GM21717 (cell line): ENCODE results near the gene LIFR.
"Not testable (repeated sequence)": the region's sequence is repeated elsewhere in the genome, so short reads cannot be mapped to it uniquely, and the experiment has no call there.

Experiments used
- ATAC-seq: cut with Tn5 transposase; IDR thresholded peaks from one replicate; pipeline ENCODE4 v1.9.1; 2021; ENCODE audit warnings: mild to moderate bottlenecking, moderate library complexity; ENCODE audit not compliant: unreplicated experiment

The LIFR gene

DNA sequence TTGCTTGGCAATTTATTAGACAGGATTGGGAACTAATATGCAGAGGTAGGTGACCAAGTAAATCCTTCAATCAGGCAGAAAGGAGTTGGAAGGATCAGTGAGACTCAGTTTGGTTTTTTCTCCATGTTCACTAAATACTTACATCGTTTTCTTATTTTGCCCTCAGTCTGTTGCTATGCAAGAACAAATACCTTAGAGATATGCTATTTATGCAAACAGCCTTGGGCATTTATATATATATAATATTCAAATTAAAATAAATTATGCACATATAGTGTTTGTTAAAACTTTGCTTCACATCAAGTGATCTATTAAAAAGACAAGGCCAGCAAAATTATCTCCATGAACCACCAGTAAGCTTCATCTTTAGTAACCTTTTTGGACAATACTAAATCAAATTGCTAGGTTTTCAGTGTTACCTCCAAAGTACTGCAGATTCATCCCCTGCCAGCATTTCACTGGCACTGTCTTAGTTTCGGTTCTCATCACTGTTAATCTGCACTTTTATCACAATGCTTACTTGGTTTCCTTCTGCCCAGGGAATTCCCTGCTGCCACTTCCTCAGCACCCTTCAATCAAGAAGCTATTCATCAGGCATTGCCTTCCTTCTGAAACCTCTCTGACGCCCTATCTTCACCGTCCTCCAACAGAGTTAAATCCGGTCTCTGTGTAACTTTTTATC lies 26.0 kb upstream of the LIFR start:
- no peak for ATAC-seq

DNA sequence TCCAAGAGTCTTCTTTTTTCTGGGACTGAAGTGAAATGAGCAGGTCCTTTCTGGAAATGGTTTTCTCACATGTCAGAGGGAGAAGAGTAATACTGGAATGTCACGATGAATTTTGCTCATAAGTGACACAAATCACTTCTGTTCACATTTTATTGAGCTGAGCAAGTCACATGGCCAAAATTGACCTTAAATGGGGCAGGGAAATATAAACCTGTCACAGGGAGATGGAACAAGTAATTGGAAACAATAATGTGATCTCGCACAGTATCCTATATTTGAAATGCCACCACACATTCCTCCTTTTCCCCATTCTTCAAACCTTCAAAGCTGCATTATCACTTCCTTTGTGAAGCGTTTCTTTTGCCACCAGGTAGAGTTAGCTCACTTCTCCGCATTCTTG lies 25.2 kb upstream of the LIFR start:
- no peak for ATAC-seq

DNA sequence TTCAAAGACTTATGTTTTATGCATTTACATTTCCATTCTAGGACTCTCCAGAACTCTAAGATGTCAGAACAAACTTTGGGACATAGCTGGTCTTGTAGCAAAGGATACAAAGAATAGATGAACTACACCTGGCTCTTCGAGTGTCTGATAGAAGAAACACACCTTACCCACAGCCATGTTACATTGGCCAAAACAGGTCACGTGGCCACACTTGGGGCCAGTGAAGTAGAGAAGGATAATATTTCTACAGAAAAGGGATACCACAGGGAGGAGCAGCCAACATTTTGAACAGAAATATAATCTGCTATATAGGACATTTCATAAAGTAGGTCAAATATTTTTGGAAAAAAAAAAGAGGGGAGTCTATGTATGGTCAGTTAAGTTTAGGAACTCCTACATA lies 22.7 kb upstream of the LIFR start:
- no peak for ATAC-seq

DNA sequence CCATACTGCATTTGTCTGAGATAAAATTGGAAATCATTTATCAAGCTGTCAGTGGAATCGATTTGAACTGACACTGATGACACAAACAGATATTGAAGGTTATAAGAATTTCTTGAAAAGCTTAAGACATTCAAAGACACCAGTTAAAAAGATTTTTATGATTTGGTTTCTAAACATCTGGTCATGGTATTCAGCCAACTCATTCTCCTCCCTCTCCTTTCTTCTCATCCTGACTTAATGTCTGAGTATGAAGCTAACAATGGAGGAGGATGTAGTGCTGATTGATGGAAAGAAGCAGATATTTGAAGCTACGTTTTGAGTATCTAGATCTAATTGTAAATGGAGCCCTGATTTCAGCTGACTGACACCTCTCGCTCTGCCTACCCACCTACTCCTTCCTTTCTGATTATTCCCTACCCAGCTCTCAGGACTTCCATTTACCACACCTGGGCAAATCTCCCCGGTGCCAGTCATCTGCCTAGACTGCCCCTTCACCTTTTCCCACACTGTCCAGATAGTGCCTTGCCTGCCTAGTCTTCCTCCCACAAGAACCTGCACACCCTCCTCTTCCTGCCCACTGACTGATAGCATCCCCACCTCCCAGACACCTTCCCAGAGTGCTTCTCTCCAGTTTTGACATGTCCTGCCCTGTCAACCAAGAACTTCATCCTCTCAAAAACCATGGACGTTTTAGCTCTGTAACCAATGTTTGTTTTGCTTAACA lies 20.7 kb upstream of the LIFR start:
- no peak for ATAC-seq

DNA sequence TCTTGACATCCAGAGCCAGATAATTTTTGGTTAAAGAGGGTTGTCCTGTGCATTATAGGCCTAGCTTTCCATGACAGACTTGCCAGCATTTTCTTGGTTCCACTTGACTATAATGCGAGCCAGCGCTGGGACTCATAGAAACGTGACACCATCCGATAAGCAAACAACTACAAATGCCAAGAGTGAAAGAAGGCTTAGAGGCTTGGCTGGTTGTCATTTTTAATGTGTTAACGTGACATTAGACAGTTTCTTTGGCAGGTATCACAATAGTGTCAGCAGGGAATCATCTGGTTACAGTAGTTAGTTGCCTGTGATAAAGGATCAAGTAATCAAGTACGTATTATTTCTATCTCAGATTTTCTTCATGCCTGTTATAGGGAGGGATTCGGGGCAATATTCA lies 20.0 kb upstream of the LIFR start:
- no peak for ATAC-seq

DNA sequence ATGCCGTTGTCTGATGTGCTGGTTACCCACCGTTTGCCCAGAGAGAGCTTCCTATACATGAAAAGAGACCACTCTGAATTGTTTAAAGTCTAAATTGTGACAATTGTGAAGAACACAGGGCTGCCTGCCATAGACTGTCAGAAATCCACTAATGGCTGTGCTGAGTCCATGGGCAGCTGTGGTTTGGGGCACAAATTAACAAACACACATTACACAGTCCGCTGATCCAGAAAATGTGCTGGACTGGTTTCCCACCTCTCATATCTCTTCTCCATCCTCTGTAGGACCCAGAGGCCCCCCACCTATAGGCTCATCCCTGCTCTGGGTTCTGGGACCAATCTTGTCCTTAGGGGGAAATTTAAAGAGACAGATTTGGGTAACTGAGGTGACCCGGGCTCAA lies 19.0 kb upstream of the LIFR start:
- no peak for ATAC-seq

DNA sequence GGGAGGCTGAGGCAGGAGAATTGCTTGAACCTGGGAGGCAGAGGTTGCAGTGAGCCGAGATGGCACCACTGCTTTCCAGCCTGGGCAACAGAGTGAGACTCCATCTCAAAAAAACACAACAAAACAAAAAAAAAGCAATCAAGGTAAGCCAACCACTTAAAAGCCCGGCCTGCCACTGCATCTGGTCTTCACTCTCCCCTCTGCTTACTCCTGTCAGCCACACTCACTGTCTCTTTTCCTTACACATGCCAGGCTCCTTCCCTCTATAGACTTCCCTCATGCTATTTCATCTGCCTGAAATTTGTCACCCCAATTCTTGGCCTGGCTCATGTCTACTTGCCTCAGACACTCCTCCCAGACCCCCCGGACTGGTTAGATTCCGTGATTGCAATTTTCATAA lies 17.6 kb upstream of the LIFR start:
- no peak for ATAC-seq

DNA sequence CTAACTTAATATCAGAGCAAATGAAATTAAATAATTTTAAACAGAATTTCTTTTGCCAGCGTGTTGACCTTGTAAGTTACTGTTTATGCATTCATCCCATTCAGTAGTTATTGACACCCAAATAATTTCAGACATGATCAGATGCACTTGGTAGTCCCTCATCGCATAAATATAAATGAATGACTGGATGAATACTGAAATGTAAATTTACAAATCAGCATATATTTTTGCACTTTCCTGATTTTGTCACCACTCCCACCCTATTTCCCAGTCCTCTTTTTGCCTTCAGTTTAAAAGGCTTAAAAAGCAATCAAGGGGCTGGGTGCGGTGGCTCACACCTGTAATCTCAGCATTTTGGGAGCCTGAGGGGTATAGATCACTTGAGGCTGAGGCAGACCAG lies 17.1 kb upstream of the LIFR start:
- no peak for ATAC-seq

DNA sequence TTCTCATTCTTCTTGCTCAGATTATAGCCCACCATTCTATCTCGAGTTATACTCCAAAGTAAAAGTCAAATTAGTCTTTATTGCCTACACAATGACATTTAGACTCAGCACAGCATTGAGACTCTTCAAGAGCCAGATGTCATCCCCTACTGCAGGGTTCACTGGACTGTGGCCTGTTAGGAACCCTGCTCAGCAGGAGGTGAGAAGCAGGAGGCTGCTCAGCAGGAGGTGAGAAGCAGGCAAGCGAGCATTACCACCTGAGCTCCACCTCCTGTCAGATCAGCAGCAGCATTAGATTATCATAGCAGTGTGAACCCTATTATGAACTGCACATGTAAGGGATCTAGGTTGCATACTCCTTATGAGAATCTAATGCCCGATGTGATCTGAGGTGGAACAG lies 12.7 kb upstream of the LIFR start:
- ATAC-seq, result no peak

DNA sequence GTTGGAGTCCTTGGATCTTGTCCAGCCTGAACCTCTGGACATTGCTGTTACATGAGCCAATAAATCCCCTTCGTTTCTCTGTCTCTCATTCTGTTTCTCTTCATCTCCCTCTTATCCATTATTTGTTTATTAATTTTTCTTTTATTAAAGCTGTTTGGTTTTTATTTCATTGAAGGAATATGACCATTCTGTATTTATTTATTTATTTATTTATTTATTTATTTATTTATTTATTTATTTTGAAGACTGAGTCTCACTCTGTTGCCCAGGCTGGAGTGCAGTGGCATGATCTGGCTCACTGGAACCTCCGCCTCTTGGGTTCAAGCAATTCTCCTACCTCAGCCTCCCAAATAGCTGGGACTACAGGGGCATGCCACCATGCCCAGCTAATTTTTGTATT lies 10.9 kb upstream of the LIFR start:
- not testable (repeated sequence) for ATAC-seq

DNA sequence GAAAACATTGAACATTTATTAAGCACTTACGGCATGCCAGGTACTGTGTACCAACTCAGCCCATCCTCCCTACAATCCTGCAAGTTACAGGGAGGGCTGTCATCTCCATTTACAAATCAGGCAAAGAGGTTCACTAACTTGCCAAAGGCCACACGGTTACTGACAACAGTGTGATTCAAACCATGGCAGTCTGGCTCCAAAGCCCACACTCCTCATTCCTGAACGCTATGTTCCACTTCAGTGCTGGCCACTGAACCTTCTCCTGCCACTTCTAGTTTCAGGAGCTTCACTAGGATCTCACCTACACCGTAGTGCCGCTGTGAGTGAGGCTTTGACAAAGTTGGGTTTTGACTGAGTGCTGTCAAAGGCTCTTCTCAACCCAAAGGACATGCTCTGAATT lies 7.2 kb upstream of the LIFR start:
- ATAC-seq, result no peak

DNA sequence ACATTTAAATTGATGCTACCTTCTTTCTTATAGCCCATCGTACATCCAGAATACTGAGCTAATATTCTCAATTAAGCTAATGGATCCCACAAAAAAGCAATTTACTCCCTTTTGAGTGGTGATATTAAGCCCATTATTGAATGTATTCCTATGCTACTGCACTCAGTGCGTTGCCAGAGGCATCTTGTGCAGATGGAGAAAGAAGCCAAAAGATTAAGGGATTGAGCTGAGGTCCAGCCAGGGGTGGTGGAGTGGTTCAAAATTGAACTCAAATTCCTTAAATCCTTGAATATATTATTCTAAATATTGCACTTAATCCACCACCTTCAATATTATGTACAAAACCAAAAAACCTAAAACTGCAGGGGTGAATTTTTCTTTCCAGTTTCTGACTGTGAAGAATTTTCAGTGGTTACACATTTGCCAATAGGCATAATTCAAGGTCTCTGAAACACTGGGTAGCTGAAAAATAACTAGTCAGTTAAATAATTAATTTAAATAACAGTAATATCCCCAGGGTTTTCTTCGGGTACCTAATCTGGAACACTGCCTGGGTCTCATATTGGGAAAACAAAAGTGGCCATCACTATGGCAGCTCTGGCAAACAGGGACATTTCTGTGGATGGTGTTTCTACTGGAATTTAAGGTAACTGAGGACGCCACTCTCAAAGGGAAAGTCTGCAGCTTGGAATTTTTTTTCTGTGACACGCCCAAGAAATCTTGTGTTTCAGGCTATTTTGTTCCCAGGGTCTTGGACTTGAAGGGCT lies 6.2 kb upstream of the LIFR start:
- ATAC-seq, result no peak

DNA sequence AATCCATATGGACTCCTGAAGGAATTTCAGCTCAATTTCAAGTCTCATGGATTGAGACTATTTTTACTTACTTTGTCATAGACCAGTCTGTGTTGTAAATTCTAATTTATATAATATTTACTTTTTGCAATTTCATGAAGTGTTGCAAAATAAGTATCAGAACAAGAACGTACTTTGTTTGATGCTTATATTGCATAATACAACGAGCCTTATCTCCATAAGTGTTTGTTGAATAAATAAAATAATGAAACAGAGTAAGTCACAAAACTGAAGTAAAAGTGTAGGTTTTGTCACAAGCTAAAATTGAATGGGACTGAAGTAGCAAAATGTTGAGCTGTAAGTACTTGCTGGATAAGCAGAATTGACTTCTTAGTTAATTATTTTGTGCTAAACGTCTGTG lies 3.0 kb upstream of the LIFR start:
- no peak for ATAC-seq

DNA sequence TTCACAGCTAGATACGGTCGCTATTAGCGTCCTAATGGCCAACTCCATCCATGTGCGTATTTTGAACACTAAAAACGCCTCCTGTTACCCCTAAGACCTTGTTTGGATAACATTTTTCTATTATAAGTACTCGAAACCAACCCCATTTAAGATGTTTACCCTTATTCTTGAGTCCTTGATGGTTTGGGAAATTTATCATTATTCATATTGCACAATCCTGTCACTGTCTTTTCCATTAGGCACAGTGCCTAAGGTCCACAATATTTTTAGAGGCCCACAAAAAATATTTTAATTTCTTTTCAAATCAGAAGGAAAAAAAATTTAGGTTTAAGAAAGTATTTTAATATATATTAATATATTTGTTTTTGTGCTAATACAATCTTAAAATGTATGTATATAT lies 1.3 kb upstream of the LIFR start:
- ATAC-seq, result no peak

DNA sequence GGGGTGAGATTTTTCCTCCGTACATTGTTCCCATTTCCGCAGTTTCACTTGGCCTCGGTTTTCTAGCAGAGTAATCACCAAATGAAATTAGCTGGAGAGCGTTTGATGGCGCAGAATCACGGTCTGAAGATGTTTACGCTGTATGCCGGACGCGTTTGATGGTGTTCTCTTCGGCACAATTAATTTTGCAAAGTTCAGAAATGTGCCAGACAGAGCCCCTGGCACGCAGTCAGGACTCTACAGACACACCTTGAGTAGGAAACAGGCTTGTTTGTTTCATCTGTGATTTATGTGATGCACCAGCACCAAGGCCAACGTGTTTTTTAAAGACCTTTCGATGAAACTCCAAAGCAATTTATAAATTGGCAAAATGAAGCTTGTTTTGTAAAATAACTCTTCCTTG lies 863 bp upstream of the LIFR start:
- ATAC-seq, result no peak

DNA sequence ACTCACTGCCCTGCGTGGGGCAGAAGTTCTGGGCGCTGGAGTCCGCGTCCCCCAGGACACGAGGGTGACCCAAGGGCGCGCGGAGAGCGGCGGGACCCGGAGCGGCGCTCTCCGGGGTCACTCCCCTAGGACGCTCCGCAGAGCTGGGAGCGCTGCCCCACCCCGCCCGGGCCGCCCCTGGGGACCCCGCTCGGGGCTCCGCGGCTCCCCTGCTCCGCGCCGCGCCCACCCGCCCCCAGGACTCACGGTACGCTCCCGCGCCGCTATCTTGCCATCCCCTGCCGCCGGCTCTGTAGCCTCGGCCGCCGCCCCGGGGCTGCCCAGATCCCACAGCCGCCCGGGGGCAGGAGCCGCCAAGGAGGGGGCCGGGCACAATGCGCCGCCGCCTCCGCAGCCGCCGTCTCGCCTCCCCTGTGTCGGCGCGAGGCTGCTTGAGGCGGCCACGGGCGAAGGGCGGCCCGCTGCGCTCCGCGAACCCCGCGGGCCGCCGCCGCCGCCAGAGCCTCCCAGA lies 303 bp downstream of the LIFR start:
- ATAC-seq, result no peak

DNA sequence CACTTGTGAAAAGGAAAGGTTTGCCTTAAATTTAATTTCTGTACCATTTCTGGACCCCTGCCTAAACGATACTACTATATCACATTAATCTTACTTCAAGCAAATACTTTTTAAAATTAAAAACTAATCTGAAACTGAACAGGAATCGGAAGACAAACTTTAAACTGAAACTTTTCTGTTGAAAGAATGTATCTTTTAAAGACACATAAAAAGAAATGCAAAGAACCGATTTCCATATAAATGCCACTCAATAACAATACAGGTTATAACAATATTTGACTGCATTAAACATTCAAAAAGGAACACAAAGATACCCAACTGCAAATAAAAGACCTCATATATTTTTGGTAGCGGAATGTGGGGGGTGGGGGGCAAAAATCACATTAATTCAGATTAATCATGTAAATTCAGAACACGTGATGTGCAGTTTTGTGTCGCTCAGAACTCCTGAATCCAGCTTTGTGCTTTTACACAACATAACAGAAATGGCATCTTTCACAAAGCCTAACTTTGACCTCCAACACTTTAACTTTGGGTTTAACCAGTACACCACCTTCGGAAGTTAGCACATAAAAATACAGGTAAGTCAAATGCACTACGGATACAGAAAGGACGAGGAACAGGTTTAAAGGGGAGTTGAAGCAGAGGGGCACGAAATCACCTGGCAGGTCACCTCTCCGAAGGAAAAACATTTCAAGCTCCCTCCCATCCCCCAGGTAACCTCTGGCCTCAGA lies 925 bp downstream of the LIFR start:
- ATAC-seq, result no peak

DNA sequence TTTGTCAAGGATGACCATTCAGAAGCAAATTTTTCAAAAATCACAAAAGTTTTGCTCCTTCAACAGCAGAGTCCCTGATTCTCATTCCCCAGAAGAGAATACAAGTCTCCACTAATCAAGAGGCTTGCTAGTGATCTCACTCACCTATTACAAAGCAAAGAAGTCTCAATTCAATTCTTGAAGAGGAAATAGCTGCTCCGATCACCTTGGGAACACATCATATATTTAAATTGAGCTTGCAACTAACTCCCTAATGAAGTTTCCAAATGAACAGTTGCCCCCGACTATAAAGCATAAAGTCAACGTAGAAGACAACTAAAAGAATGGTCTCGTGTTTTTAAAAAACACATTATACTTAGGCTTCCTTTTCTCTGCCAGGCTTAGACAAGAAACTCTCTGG lies 1.6 kb downstream of the LIFR start:
- no peak for ATAC-seq

DNA sequence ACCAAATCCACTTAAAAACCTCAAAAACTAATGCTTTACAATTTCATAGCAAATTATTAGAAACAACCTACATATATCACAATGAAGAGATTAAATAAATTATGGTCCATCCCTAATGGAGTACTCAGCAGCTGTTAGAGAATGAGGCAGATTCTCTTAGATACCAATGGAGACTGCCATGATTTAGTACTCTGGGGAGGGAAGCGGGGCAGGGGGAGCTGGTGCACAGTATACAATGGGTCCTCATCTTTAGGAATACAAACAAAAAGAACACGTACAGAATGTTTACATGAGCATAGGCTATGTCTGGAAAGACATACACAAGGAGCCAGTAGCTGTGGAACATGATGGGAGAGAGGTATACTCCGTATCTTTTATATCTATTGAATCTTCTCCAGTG lies 2.0 kb downstream of the LIFR start:
- no peak for ATAC-seq

DNA sequence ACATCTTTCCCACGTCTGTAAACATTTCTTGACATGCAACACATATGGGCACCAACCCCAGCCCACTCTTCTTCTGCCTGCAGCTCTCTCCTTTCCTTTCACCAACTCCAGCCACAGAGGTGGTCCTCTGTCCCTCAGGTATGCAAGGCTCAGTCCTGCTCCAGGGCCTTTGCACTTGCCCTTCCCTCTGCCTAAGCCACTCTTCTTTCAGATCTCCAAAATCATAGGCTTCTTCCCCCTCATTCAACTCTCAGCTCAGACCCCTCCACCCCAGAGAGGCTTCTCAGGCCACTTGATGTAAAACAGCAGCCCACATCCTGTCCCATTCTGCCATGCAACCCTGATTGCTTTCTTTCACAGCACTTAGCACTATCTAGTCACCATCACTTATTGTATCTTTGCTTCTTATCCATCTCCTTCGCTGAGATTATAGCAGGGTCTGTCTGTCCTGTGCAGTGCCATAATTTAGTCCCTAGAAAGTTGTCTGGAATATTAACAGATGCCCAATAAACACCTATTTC lies 3.4 kb downstream of the LIFR start:
- ATAC-seq, result no peak
